ENCODE data around the gene RNMT.

RNMT gene

GRCh38 chr18:13793819-13794218 is 67.3 kb downstream of the RNMT start:
- Histone ChIP-seq H2BK120ac (ENCODE audit: low read depth, low read length) (no peak overlapping the region), H3K14ac (ENCODE audit: low read length in 2 of 2) (no peak overlapping the region), H2AK5ac (ENCODE audit: low read length, severe bottlenecking) (no peak overlapping the region), H3K4ac (ENCODE audit: low read depth in 1 of 2, low read length in 2 of 2) (no peak overlapping the region), H3K4me2 (ENCODE audit: low read length, poor library complexity, severe bottlenecking) (no peak overlapping the region), H3K9ac (ENCODE audit: low read length) (no peak overlapping the region), H3K9me3 (ENCODE audit: control insufficient read depth, low read length) (no peaks in the 10 kb centered on the region), H3K18ac (ENCODE audit: low read depth in 1 of 2, low read length in 2 of 2) (no peak overlapping the region), H2BK12ac (ENCODE audit: low read length in 2 of 2) (no peak overlapping the region), H3K27ac (ENCODE audit: low read length, poor library complexity, severe bottlenecking) (no peak overlapping the region), H3K4me3 (ENCODE audit: insufficient read depth in 1 of 2, low read depth in 1 of 2, low read length in 2 of 2) (no peak overlapping the region), H3K4me1 (ENCODE audit: control insufficient read depth, insufficient read depth, low read depth, low read length) (peaks cover 5% of the 10 kb centered on the region), H4K91ac (ENCODE audit: low read length) (no peak overlapping the region), H3K36me3 (ENCODE audit: control insufficient read depth in 1 of 2, insufficient read depth in 2 of 2, low read depth in 1 of 2, low read length in 2 of 2) (no peaks in the 10 kb centered on the region), H2BK15ac (ENCODE audit: low read depth, poor library complexity, severe bottlenecking) (no peak overlapping the region), H3K79me1 (replicated peaks; ENCODE audit: low read length, poor library complexity, severe bottlenecking) (no peaks in the 10 kb centered on the region), H4K8ac (ENCODE audit: low read length) (no peak overlapping the region), H3K23ac (ENCODE audit: low read length in 2 of 2) (no peak overlapping the region), H2AFZ (ENCODE audit: low read depth, low read length) (no peak overlapping the region), H2BK5ac (ENCODE audit: low read depth, low read length, poor library complexity, severe bottlenecking) (no peak overlapping the region), H3K27me3 (ENCODE audit: control insufficient read depth in 1 of 2, insufficient read depth in 1 of 2, low read length in 2 of 2) (peaks cover 1 to 2% of the 10 kb centered on the region in 2 experiments)
- 66% methylated on average over 5 of the region's 7 CpGs for WGBS
- DNase-seq = no peak

DNA sequence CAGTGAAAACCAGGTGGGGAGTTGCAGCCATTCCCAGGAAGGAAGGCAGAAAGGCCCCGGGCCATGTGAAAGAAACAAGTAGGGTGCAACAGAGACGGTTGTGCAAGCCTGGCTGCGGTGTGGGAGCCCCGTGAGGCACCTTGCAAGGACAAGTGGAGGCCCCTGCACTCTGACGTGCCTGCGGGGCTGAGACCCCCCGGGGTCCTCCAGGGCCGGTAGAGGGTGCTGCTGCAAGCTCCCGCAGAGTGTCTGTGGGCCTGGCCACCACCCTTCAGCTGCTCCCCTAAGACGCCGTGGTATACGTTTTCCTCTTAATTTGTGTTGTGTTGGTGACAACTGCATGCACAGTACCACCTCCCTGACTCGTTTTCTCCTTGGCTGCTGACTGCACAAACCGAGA is 70.0 kb downstream of the RNMT start:
- Histone ChIP-seq H3K27ac (ENCODE audit: low read length, poor library complexity, severe bottlenecking) (peak overlapping the region; percentile 1), H3K4me3 (ENCODE audit: insufficient read depth in 1 of 2, low read depth in 1 of 2, low read length in 2 of 2) (peak overlapping the region in 1 of 2 experiments; percentile 22), H3K36me3 (ENCODE audit: control insufficient read depth in 1 of 2, insufficient read depth in 2 of 2, low read depth in 1 of 2, low read length in 2 of 2) (no peaks in the 10 kb centered on the region), H2AFZ (ENCODE audit: low read depth, low read length) (no peak overlapping the region), H2BK120ac (ENCODE audit: low read depth, low read length) (no peak overlapping the region), H3K18ac (ENCODE audit: low read depth in 1 of 2, low read length in 2 of 2) (no peak overlapping the region), H3K4me2 (ENCODE audit: low read length, poor library complexity, severe bottlenecking) (no peak overlapping the region), H3K9me3 (ENCODE audit: control insufficient read depth, low read length) (no peaks in the 10 kb centered on the region), H3K9ac (ENCODE audit: low read length) (no peak overlapping the region), H2BK12ac (ENCODE audit: low read length in 2 of 2) (no peak overlapping the region), H2AK5ac (ENCODE audit: low read length, severe bottlenecking) (no peak overlapping the region), H3K79me1 (replicated peaks; ENCODE audit: low read length, poor library complexity, severe bottlenecking) (no peaks in the 10 kb centered on the region), H3K23ac (ENCODE audit: low read length in 2 of 2) (no peak overlapping the region), H3K14ac (ENCODE audit: low read length in 2 of 2) (no peak overlapping the region), H4K91ac (ENCODE audit: low read length) (no peak overlapping the region), H2BK5ac (ENCODE audit: low read depth, low read length, poor library complexity, severe bottlenecking) (no peak overlapping the region), H3K4me1 (ENCODE audit: control insufficient read depth, insufficient read depth, low read depth, low read length) (peaks cover 11% of the 10 kb centered on the region), H4K8ac (ENCODE audit: low read length) (no peak overlapping the region), H3K27me3 (ENCODE audit: control insufficient read depth in 1 of 2, insufficient read depth in 1 of 2, low read length in 2 of 2) (peaks cover 15 to 22% of the 10 kb centered on the region in 2 experiments), H3K4ac (ENCODE audit: low read depth in 1 of 2, low read length in 2 of 2) (no peak overlapping the region), H2BK15ac (ENCODE audit: low read depth, poor library complexity, severe bottlenecking) (no peak overlapping the region)
- 74% methylated on average over 14 of the region's 14 CpGs for WGBS
- no peak for DNase-seq

DNA sequence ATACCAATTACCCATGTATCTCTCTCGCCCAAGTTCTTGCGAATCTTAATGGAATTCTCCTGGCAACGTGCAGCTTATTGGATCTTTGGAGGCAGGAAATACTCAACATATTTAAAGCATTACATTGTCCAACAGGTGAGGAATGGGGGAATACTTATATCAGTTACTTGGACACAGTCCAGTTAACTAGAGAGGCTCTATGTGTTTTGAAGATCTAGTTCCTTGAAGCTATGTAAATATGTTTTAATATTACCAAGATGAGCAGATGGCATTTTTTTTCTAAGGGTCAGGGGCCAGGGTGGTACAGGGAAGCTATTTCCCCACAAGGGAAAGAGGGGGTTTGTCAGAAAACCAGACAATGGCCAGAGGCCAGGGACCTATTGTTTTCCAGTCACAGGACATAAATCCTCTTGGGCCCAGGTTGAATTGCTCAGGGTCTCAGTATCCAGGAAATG is 70.7 kb downstream of the RNMT start:
- Histone ChIP-seq H3K9me3 (ENCODE audit: control insufficient read depth, low read length) (no peaks in the 10 kb centered on the region), H3K27ac (ENCODE audit: low read length, poor library complexity, severe bottlenecking) (no peak overlapping the region), H2BK5ac (ENCODE audit: low read depth, low read length, poor library complexity, severe bottlenecking) (no peak overlapping the region), H3K14ac (ENCODE audit: low read length in 2 of 2) (no peak overlapping the region), H3K4me2 (ENCODE audit: low read length, poor library complexity, severe bottlenecking) (no peak overlapping the region), H3K23ac (ENCODE audit: low read length in 2 of 2) (no peak overlapping the region), H2BK12ac (ENCODE audit: low read length in 2 of 2) (no peak overlapping the region), H3K9ac (ENCODE audit: low read length) (no peak overlapping the region), H3K18ac (ENCODE audit: low read depth in 1 of 2, low read length in 2 of 2) (no peak overlapping the region), H3K79me1 (replicated peaks; ENCODE audit: low read length, poor library complexity, severe bottlenecking) (no peaks in the 10 kb centered on the region), H4K91ac (ENCODE audit: low read length) (no peak overlapping the region), H2AK5ac (ENCODE audit: low read length, severe bottlenecking) (no peak overlapping the region), H2BK15ac (ENCODE audit: low read depth, poor library complexity, severe bottlenecking) (no peak overlapping the region), H2BK120ac (ENCODE audit: low read depth, low read length) (no peak overlapping the region), H3K4me1 (ENCODE audit: control insufficient read depth, insufficient read depth, low read depth, low read length) (peaks cover 11% of the 10 kb centered on the region), H3K4me3 (ENCODE audit: insufficient read depth in 1 of 2, low read depth in 1 of 2, low read length in 2 of 2) (no peak overlapping the region), H2AFZ (ENCODE audit: low read depth, low read length) (no peak overlapping the region), H4K8ac (ENCODE audit: low read length) (no peak overlapping the region), H3K27me3 (ENCODE audit: control insufficient read depth in 1 of 2, insufficient read depth in 1 of 2, low read length in 2 of 2) (peaks cover 15 to 25% of the 10 kb centered on the region in 2 experiments), H3K36me3 (ENCODE audit: control insufficient read depth in 1 of 2, insufficient read depth in 2 of 2, low read depth in 1 of 2, low read length in 2 of 2) (no peaks in the 10 kb centered on the region), H3K4ac (ENCODE audit: low read depth in 1 of 2, low read length in 2 of 2) (no peak overlapping the region)
- no peak for DNase-seq
- WGBS = 62% methylated on average over 3 of the region's 3 CpGs

- H3K36me3 ChIP-seq (ENCODE audit: control insufficient read depth in 1 of 2, insufficient read depth in 2 of 2, low read depth in 1 of 2, low read length in 2 of 2) = no peaks in the 10 kb centered on the region
- H3K27me3 ChIP-seq (ENCODE audit: control insufficient read depth in 1 of 2, insufficient read depth in 1 of 2, low read length in 2 of 2) = peaks cover 15 to 33% of the 10 kb centered on the region in 2 experiments
- H4K8ac ChIP-seq (ENCODE audit: low read length) = no peak overlapping the region
- 81% methylated on average over 11 of the region's 11 CpGs for WGBS
- no peak overlapping the region for H2BK5ac ChIP-seq (ENCODE audit: low read depth, low read length, poor library complexity, severe bottlenecking)
- H2BK120ac ChIP-seq (ENCODE audit: low read depth, low read length) = no peak overlapping the region
- no peak overlapping the region for H2BK12ac ChIP-seq (ENCODE audit: low read length in 2 of 2)
- no peak overlapping the region for H4K91ac ChIP-seq (ENCODE audit: low read length)
- H3K18ac ChIP-seq (ENCODE audit: low read depth in 1 of 2, low read length in 2 of 2) = no peak overlapping the region
- H3K14ac ChIP-seq (ENCODE audit: low read length in 2 of 2) = no peak overlapping the region
- no peak overlapping the region for H3K9ac ChIP-seq (ENCODE audit: low read length)
- H3K4me1 ChIP-seq (ENCODE audit: control insufficient read depth, insufficient read depth, low read depth, low read length) = peaks cover 11% of the 10 kb centered on the region
- no peak overlapping the region for H2AFZ ChIP-seq (ENCODE audit: low read depth, low read length)
- H2AK5ac ChIP-seq (ENCODE audit: low read length, severe bottlenecking) = no peak overlapping the region
- H3K27ac ChIP-seq (ENCODE audit: low read length, poor library complexity, severe bottlenecking) = no peak overlapping the region
- H2BK15ac ChIP-seq (ENCODE audit: low read depth, poor library complexity, severe bottlenecking) = no peak overlapping the region
- no peaks in the 10 kb centered on the region for H3K9me3 ChIP-seq (ENCODE audit: control insufficient read depth, low read length)
- no peak overlapping the region for H3K4ac ChIP-seq (ENCODE audit: low read depth in 1 of 2, low read length in 2 of 2)
- no peak overlapping the region for H3K4me2 ChIP-seq (ENCODE audit: low read length, poor library complexity, severe bottlenecking)
- no peak overlapping the region for H3K4me3 ChIP-seq (ENCODE audit: insufficient read depth in 1 of 2, low read depth in 1 of 2, low read length in 2 of 2)
- no peaks in the 10 kb centered on the region for H3K79me1 ChIP-seq (replicated peaks; ENCODE audit: low read length, poor library complexity, severe bottlenecking)
- DNase-seq = no peak
- no peak overlapping the region for H3K23ac ChIP-seq (ENCODE audit: low read length in 2 of 2)
These were observed 72.9 kb downstream of the RNMT start for GRCh38 chr18:13799396-13799795.

Measured in mesenchymal stem cell (in vitro differentiated cells and primary cell).